ENCODE measurements around the gene DKK2. TPM values are rescaled to one million over a fixed set of nuclear protein-coding genes. Genes with fewer than 3 reads are reported as not detected.

Gene DKK2
- total and polyA plus RNA-seq, 4 donors, result 0.71 to 2.5 (median 0.87) TPM

GRCh38 chr4:106971636-106972035, 64.5 kb downstream of the DKK2 start:
- intact Hi-C loops (cut with DNase I), result no loop called here
- no peak for ATAC-seq (ENCODE audit: low FRiP score)

GRCh38 chr4:106967892-106968291, 68.2 kb downstream of the DKK2 start:
- Histone ChIP-seq H3K27me3 (ENCODE audit: control insufficient read depth in 1 of 2, insufficient read depth in 2 of 2, low read length in 1 of 2) (no peaks in the 10 kb centered on the region), H3K9me3 (ENCODE audit: control insufficient read depth, low read length) (no peaks in the 10 kb centered on the region), H3K36me3 (ENCODE audit: control insufficient read depth in 1 of 2, insufficient read depth in 2 of 2, low read length in 1 of 2) (no peaks in the 10 kb centered on the region), H3K4me3 (ENCODE audit: low read length in 2 of 2) (no peak overlapping the region), H3K27ac (ENCODE audit: low read depth in 1 of 2, low read length in 2 of 2) (no peak overlapping the region), H3K4me1 (ENCODE audit: control insufficient read depth in 1 of 2, insufficient read depth in 2 of 2, low read length in 2 of 2) (no peaks in the 10 kb centered on the region)
- DNase-seq (no peak), ATAC-seq (ENCODE audit: low FRiP score) (no peak)
- intact Hi-C loops (cut with DNase I), result no loop called here
- 88% methylated on average over 2 of the region's 2 CpGs for WGBS, 2 donors

More at GRCh38 chr4:106971636-106972035, 64.5 kb downstream of the DKK2 start:
- no peak for DNase-seq
- Histone ChIP-seq H3K4me3 (ENCODE audit: low read length in 2 of 2) (no peak overlapping the region), H3K36me3 (ENCODE audit: control insufficient read depth in 1 of 2, insufficient read depth in 2 of 2, low read length in 1 of 2) (no peaks in the 10 kb centered on the region), H3K27ac (ENCODE audit: low read depth in 1 of 2, low read length in 2 of 2) (no peak overlapping the region), H3K4me1 (ENCODE audit: control insufficient read depth in 1 of 2, insufficient read depth in 2 of 2, low read length in 2 of 2) (no peaks in the 10 kb centered on the region), H3K27me3 (ENCODE audit: control insufficient read depth in 1 of 2, insufficient read depth in 2 of 2, low read length in 1 of 2) (no peaks in the 10 kb centered on the region), H3K9me3 (ENCODE audit: control insufficient read depth, low read length) (no peaks in the 10 kb centered on the region)
- WGBS, 2 donors, result 95 to 97% methylated on average over 1 of the region's 1 CpG

- DNase-seq (no peak), ATAC-seq (ENCODE audit: low FRiP score) (no peak)
- H3K9me3 ChIP-seq (ENCODE audit: control insufficient read depth, low read length), result no peaks in the 10 kb centered on the region
- 50 to 56% methylated on average over 3 of the region's 3 CpGs for WGBS, 2 donors
- no peaks in the 10 kb centered on the region for H3K27me3 ChIP-seq (ENCODE audit: control insufficient read depth in 1 of 2, insufficient read depth in 2 of 2, low read length in 1 of 2)
- no peaks in the 10 kb centered on the region for H3K36me3 ChIP-seq (ENCODE audit: control insufficient read depth in 1 of 2, insufficient read depth in 2 of 2, low read length in 1 of 2)
- no peaks in the 10 kb centered on the region for H3K4me1 ChIP-seq (ENCODE audit: control insufficient read depth in 1 of 2, insufficient read depth in 2 of 2, low read length in 2 of 2)
- intact Hi-C loops (cut with DNase I), result no loop called here
- H3K27ac ChIP-seq (ENCODE audit: low read depth in 1 of 2, low read length in 2 of 2), result no peak overlapping the region
- no peak overlapping the region for H3K4me3 ChIP-seq (ENCODE audit: low read length in 2 of 2)
Measured at GRCh38 chr4:106953036-106953705, 82.9 kb downstream of the DKK2 start.

- WGBS, 2 donors, result 89 to 91% methylated on average over 2 of the region's 2 CpGs
- no peaks in the 10 kb centered on the region for H3K4me1 ChIP-seq (ENCODE audit: control insufficient read depth in 1 of 2, insufficient read depth in 2 of 2, low read length in 2 of 2)
Measured at GRCh38 chr4:106951891-106952290, 84.2 kb downstream of the DKK2 start.

GRCh38 chr4:106941841-106942240, 94.3 kb downstream of the DKK2 start:
- ATAC-seq (ENCODE audit: low FRiP score) (no peak), DNase-seq (no peak)
- intact Hi-C loops (cut with DNase I), result no loop called here
- H3K4me1 ChIP-seq (ENCODE audit: control insufficient read depth in 1 of 2, insufficient read depth in 2 of 2, low read length in 2 of 2), result no peaks in the 10 kb centered on the region
- no peak overlapping the region for H3K4me3 ChIP-seq (ENCODE audit: low read length in 2 of 2)
- H3K27ac ChIP-seq (ENCODE audit: low read depth in 1 of 2, low read length in 2 of 2), result no peak overlapping the region
- H3K9me3 ChIP-seq (ENCODE audit: control insufficient read depth, low read length), result no peaks in the 10 kb centered on the region
- no peaks in the 10 kb centered on the region for H3K36me3 ChIP-seq (ENCODE audit: control insufficient read depth in 1 of 2, insufficient read depth in 2 of 2, low read length in 1 of 2)
- H3K27me3 ChIP-seq (ENCODE audit: control insufficient read depth in 1 of 2, insufficient read depth in 2 of 2, low read length in 1 of 2), result no peaks in the 10 kb centered on the region
- WGBS, 2 donors, result 77 to 85% methylated on average over 1 of the region's 1 CpG

More at GRCh38 chr4:106951891-106952290, 84.2 kb downstream of the DKK2 start:
- no peak overlapping the region for H3K4me3 ChIP-seq (ENCODE audit: low read length in 2 of 2)
- no peak overlapping the region for H3K27ac ChIP-seq (ENCODE audit: low read depth in 1 of 2, low read length in 2 of 2)
- H3K36me3 ChIP-seq (ENCODE audit: control insufficient read depth in 1 of 2, insufficient read depth in 2 of 2, low read length in 1 of 2), result no peaks in the 10 kb centered on the region
- intact Hi-C loops (cut with DNase I), result no loop called here
- ATAC-seq (ENCODE audit: low FRiP score) (no peak), DNase-seq (no peak)
- no peaks in the 10 kb centered on the region for H3K27me3 ChIP-seq (ENCODE audit: control insufficient read depth in 1 of 2, insufficient read depth in 2 of 2, low read length in 1 of 2)
- no peaks in the 10 kb centered on the region for H3K9me3 ChIP-seq (ENCODE audit: control insufficient read depth, low read length)

- Histone ChIP-seq H3K9me3 (ENCODE audit: control insufficient read depth, low read length) (no peaks in the 10 kb centered on the region), H3K27me3 (ENCODE audit: control insufficient read depth in 1 of 2, insufficient read depth in 2 of 2, low read length in 1 of 2) (no peaks in the 10 kb centered on the region), H3K4me3 (ENCODE audit: low read length in 2 of 2) (no peak overlapping the region), H3K4me1 (ENCODE audit: control insufficient read depth in 1 of 2, insufficient read depth in 2 of 2, low read length in 2 of 2) (no peaks in the 10 kb centered on the region), H3K27ac (ENCODE audit: low read depth in 1 of 2, low read length in 2 of 2) (no peak overlapping the region), H3K36me3 (ENCODE audit: control insufficient read depth in 1 of 2, insufficient read depth in 2 of 2, low read length in 1 of 2) (no peaks in the 10 kb centered on the region)
- intact Hi-C loops (cut with DNase I), result no loop called here
- DNase-seq (no peak), ATAC-seq (ENCODE audit: low FRiP score) (no peak)
- WGBS, 2 donors, result 37 to 39% methylated on average over 6 of the region's 6 CpGs
Measured at GRCh38 chr4:106930522-106930921, 105.6 kb downstream of the DKK2 start.

GRCh38 chr4:106929248-106929647, 106.9 kb downstream of the DKK2 start:
- no peak for ATAC-seq (ENCODE audit: low FRiP score)
- 12 to 20% methylated on average over 2 of the region's 2 CpGs for WGBS, 2 donors
- no peak for DNase-seq

GRCh38 chr4:106914223-106914622, 121.9 kb downstream of the DKK2 start:
- WGBS, 2 donors, result 86 to 90% methylated on average over 3 of the region's 3 CpGs
- Histone ChIP-seq H3K27me3 (ENCODE audit: control insufficient read depth in 1 of 2, insufficient read depth in 2 of 2, low read length in 1 of 2) (no peaks in the 10 kb centered on the region), H3K4me1 (ENCODE audit: control insufficient read depth in 1 of 2, insufficient read depth in 2 of 2, low read length in 2 of 2) (peaks cover 0 to 2% of the 10 kb centered on the region in 2 donors), H3K9me3 (ENCODE audit: control insufficient read depth, low read length) (no peaks in the 10 kb centered on the region), H3K4me3 (ENCODE audit: low read length in 2 of 2) (no peak overlapping the region), H3K36me3 (ENCODE audit: control insufficient read depth in 1 of 2, insufficient read depth in 2 of 2, low read length in 1 of 2) (no peaks in the 10 kb centered on the region), H3K27ac (ENCODE audit: low read depth in 1 of 2, low read length in 2 of 2) (no peak overlapping the region)
- intact Hi-C loops (cut with DNase I), result no loop called here
- DNase-seq (no peak), ATAC-seq (ENCODE audit: low FRiP score) (no peak)

More at GRCh38 chr4:106929248-106929647, 106.9 kb downstream of the DKK2 start:
- H3K27ac ChIP-seq (ENCODE audit: low read depth in 1 of 2, low read length in 2 of 2), result no peak overlapping the region
- no peak overlapping the region for H3K4me3 ChIP-seq (ENCODE audit: low read length in 2 of 2)
- H3K9me3 ChIP-seq (ENCODE audit: control insufficient read depth, low read length), result no peaks in the 10 kb centered on the region
- intact Hi-C loops (cut with DNase I), result no loop called here
- H3K36me3 ChIP-seq (ENCODE audit: control insufficient read depth in 1 of 2, insufficient read depth in 2 of 2, low read length in 1 of 2), result no peaks in the 10 kb centered on the region
- H3K4me1 ChIP-seq (ENCODE audit: control insufficient read depth in 1 of 2, insufficient read depth in 2 of 2, low read length in 2 of 2), result no peaks in the 10 kb centered on the region
- no peaks in the 10 kb centered on the region for H3K27me3 ChIP-seq (ENCODE audit: control insufficient read depth in 1 of 2, insufficient read depth in 2 of 2, low read length in 1 of 2)

- DNase-seq (no peak), ATAC-seq (ENCODE audit: low FRiP score) (no peak)
- 97% methylated on average over 1 of the region's 1 CpG for WGBS, 2 donors
Measured at GRCh38 chr4:106909486-106910188, 126.5 kb downstream of the DKK2 start.

More at GRCh38 chr4:106909486-106910188, 126.5 kb downstream of the DKK2 start:
- intact Hi-C loops (cut with DNase I), result no loop called here
- Histone ChIP-seq H3K36me3 (ENCODE audit: control insufficient read depth in 1 of 2, insufficient read depth in 2 of 2, low read length in 1 of 2) (no peaks in the 10 kb centered on the region), H3K4me3 (ENCODE audit: low read length in 2 of 2) (no peak overlapping the region), H3K27me3 (ENCODE audit: control insufficient read depth in 1 of 2, insufficient read depth in 2 of 2, low read length in 1 of 2) (no peaks in the 10 kb centered on the region), H3K9me3 (ENCODE audit: control insufficient read depth, low read length) (no peaks in the 10 kb centered on the region), H3K27ac (ENCODE audit: low read depth in 1 of 2, low read length in 2 of 2) (no peak overlapping the region), H3K4me1 (ENCODE audit: control insufficient read depth in 1 of 2, insufficient read depth in 2 of 2, low read length in 2 of 2) (no peaks in the 10 kb centered on the region)
